ENCODE data around the gene CSDE1. TPM values are rescaled to one million over a fixed set of nuclear protein-coding genes. Genes with fewer than 3 reads are reported as not detected.

CSDE1 gene
- total RNA-seq, 1 experiment from 2014 or later, result 196 TPM

GRCh38 chr1:114702737-114703136 is 55.0 kb downstream of the CSDE1 start:
- DNase-seq (ENCODE audit: low spot score), result no peak

- DNase-seq (ENCODE audit: low spot score), result no peak
Observed at GRCh38 chr1:114701931-114702330, 55.9 kb downstream of the CSDE1 start.

- no peak for DNase-seq (ENCODE audit: low spot score)
Observed at GRCh38 chr1:114700036-114700600, 57.7 kb downstream of the CSDE1 start.

GRCh38 chr1:114696810-114697209 is 61.0 kb downstream of the CSDE1 start:
- DNase-seq (ENCODE audit: low spot score), result no peak

GRCh38 chr1:114695430-114696058 is 62.2 kb downstream of the CSDE1 start, which contains the start of gene AMPD1:
TSS of gene AMPD1 (minus strand) at chr1:114695546. CDS start at chr1:114695471, 75 bp downstream.
- DNase-seq (ENCODE audit: low spot score), result no peak

GRCh38 chr1:114694540-114695310 is 63.1 kb downstream of the CSDE1 start:
- no peak for DNase-seq (ENCODE audit: low spot score)

- no peak for DNase-seq (ENCODE audit: low spot score)
Observed at GRCh38 chr1:114692947-114693346, 64.8 kb downstream of the CSDE1 start.

- DNase-seq (ENCODE audit: low spot score), result no peak
Observed at GRCh38 chr1:114691061-114691460, 66.7 kb downstream of the CSDE1 start.

- no peak for DNase-seq (ENCODE audit: low spot score)
Observed at GRCh38 chr1:114690148-114690547, 67.6 kb downstream of the CSDE1 start.

GRCh38 chr1:114688526-114688925 is 69.3 kb downstream of the CSDE1 start:
- DNase-seq (ENCODE audit: low spot score), result no peak

GRCh38 chr1:114685851-114686250 is 71.9 kb downstream of the CSDE1 start:
- DNase-seq (ENCODE audit: low spot score), result no peak

- no peak for DNase-seq (ENCODE audit: low spot score)
Observed at GRCh38 chr1:114677691-114678090, 80.1 kb downstream of the CSDE1 start.

GRCh38 chr1:114676115-114676514 is 81.7 kb downstream of the CSDE1 start:
- no peak for DNase-seq (ENCODE audit: low spot score)

GRCh38 chr1:114671939-114672275 is 85.9 kb downstream of the CSDE1 start:
- DNase-seq (ENCODE audit: low spot score), result no peak

- peak; percentile 22 for DNase-seq (ENCODE audit: low spot score)
Observed at GRCh38 chr1:114671011-114671938, 86.5 kb downstream of the CSDE1 start.

- peak; percentile 79 for DNase-seq (ENCODE audit: low spot score)
Observed at GRCh38 chr1:114670083-114671010, 87.4 kb downstream of the CSDE1 start.

GRCh38 chr1:114669562-114670082 is 88.2 kb downstream of the CSDE1 start, which contains the start of gene DENND2C:
TSS of gene DENND2C (minus strand) at chr1:114670049. CDS start at chr1:114625984, 44,065 bp downstream.
- DNase-seq (ENCODE audit: low spot score), result peak; percentile 1

- DNase-seq (ENCODE audit: low spot score), result no peak
Observed at GRCh38 chr1:114668784-114669561, 88.8 kb downstream of the CSDE1 start.

GRCh38 chr1:114668373-114668772 is 89.4 kb downstream of the CSDE1 start:
- DNase-seq (ENCODE audit: low spot score), result no peak
